Measurements from ENCODE around the gene TUBA4B.
A peak's percentile ranks its signal among the peaks of the same experiment; 100 is the strongest.

Gene TUBA4B

DNA sequence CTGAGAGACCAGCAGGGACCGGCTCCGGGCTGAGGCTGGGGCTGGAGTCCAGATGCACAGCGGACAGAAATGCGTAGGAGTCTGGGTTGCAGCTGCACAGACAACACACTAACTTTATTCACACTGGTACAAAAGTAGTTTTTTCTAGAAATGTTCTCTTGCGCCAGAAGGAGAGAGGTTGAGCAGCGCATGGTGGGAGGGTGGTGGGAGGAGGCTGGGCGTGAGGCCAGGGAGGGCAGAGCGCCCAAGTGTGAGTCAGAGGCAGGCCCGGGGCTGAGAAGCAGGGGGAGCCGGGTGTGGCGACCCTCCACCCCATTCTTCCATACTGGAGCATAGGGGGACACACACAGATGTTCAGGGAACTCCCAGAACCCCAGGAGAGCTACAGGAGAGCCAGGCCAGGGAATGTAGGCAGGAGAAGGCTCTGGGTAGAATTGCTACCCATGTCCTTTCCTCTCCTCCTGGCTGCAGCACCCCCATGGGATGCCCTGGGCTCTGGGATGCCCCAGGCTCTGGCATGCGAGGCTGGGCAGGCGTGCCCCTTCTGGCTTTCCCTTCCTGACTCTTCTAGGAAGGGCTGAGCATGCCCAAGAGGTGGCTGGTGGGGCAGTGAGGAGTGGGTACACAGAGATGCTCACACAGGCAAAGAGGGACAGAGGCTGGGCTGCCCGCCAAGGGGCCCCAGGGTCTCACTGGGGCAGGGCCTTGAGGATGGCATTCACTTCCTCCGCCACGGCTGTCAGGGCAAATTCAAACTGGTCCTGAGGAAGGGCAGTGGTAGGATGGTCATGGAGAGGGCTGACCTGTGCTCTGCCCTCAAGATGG is 36.7 kb downstream of the TUBA4B start:
- DNase-seq (ENCODE audit: low read depth, low spot score) = peak; percentile 42
- TF ChIP-seq, protein P1, sequence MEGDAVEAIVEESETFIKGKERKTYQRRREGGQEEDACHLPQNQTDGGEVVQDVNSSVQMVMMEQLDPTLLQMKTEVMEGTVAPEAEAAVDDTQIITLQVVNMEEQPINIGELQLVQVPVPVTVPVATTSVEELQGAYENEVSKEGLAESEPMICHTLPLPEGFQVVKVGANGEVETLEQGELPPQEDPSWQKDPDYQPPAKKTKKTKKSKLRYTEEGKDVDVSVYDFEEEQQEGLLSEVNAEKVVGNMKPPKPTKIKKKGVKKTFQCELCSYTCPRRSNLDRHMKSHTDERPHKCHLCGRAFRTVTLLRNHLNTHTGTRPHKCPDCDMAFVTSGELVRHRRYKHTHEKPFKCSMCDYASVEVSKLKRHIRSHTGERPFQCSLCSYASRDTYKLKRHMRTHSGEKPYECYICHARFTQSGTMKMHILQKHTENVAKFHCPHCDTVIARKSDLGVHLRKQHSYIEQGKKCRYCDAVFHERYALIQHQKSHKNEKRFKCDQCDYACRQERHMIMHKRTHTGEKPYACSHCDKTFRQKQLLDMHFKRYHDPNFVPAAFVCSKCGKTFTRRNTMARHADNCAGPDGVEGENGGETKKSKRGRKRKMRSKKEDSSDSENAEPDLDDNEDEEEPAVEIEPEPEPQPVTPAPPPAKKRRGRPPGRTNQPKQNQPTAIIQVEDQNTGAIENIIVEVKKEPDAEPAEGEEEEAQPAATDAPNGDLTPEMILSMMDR (IDR thresholded peaks at IDR 0.05; ENCODE audit: insufficient read depth, low read length, missing control alignments) = no peak
- no peak overlapping the region; the same call in 1 of the 2 replicates for H3K4me3 ChIP-seq (ENCODE audit: low read depth, low read length)
- ChIA-PET CTCF (interaction anchor here (1.3 to 22.1 kb wide), 6 partner anchors 13 to 134 kb away, joined by 4 to 691 read pairs (median 150); partner anchors contain the start of genes CNPPD1, DNAJB2, NHEJ1 and PTPRN), POLR2A (interaction anchor here (0.8 to 1.6 kb wide), 2 partner anchors 10 to 113 kb away, joined by 3 read pairs; partner anchors contain the start of genes CNPPD1 and DNAJB2)

DNA sequence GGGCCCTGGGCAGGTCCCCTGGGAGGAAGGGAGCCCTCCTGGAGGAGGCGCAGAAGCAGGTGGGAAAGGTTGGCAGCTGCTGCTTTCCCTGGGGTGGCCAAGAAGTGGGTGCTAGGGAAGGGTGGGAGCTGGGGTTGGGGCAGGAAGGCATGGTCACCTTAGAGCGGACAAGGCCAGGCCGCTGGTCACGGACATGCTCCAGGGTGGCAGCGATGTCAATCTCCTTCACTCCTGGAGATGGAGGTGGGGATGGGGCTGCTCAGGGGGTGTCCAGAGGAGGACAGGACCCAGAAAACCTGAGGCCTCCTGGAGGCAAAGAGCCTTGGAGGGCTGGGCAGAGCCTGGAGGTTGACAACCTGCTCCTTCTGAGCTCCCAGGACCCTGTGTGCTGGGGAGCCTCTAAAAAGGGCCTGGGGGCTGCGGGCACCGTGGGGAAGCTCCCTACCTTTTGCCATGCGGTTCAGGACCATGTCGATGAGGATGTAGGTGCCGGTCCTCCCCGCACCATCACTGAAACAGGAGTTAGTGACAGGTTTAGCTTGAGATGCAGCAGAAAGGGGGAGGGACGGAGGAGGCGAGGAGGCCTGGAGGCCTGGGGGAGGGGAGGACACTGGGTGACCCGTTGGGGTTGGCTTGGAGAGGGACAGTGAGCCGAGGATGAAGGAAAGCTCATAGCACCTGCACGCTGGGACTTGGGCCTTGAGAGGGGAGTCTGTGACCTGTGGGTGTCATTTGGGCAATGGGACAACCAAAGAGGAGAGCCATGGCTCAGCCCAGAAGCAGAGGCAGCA is 37.5 kb downstream of the TUBA4B start:
- TF ChIP-seq, protein P1 (IDR thresholded peaks at IDR 0.05; ENCODE audit: insufficient read depth, low read length, missing control alignments) = no peak
- no peak overlapping the region for H3K4me3 ChIP-seq (ENCODE audit: low read depth, low read length)
- ChIA-PET POLR2A (interaction anchor here (0.8 to 1.6 kb wide), 2 partner anchors 11 to 114 kb away, joined by 3 read pairs; partner anchors contain the start of genes CNPPD1 and DNAJB2), CTCF (interaction anchor here (0.9 to 22.1 kb wide), 8 partner anchors 13 to 135 kb away, joined by 3 to 691 read pairs (median 113); partner anchors contain the start of genes ANKZF1, ATG9A, CNPPD1 and DNAJB2)
- no peak for DNase-seq (ENCODE audit: low read depth, low spot score)

DNA sequence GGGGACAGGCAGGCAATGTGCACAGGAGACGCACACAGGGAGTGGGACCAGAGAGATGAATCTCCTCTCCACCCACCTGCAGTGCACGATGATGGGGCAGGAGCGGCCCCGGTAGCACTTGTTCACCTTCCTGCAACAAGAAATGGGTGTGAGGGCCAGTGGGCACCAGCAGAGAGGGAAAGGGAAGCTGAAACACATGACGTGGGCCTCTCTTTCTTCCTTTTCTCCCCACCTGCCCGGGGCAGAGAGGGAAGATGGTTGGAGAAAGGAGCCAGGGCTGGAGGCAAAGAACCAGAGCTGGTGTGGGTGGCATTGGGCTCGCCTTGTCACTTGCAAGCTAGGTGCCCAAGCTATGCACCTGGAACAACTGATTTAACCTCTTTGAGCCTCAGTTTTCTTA is 38.4 kb downstream of the TUBA4B start:
- TF ChIP-seq, protein P1 (IDR thresholded peaks at IDR 0.05; ENCODE audit: insufficient read depth, low read length, missing control alignments) = no peak
- ChIA-PET POLR2A (no interaction called here), CTCF (interaction anchor here (1.0 to 22.1 kb wide), 8 partner anchors 14 to 240 kb away, joined by 3 to 691 read pairs (median 113); partner anchors contain the start of genes ANKZF1, ATG9A, CNPPD1 and DNAJB2)
- no peak for DNase-seq (ENCODE audit: low read depth, low spot score)
- H3K4me3 ChIP-seq (ENCODE audit: low read depth, low read length) = no peak overlapping the region

DNA sequence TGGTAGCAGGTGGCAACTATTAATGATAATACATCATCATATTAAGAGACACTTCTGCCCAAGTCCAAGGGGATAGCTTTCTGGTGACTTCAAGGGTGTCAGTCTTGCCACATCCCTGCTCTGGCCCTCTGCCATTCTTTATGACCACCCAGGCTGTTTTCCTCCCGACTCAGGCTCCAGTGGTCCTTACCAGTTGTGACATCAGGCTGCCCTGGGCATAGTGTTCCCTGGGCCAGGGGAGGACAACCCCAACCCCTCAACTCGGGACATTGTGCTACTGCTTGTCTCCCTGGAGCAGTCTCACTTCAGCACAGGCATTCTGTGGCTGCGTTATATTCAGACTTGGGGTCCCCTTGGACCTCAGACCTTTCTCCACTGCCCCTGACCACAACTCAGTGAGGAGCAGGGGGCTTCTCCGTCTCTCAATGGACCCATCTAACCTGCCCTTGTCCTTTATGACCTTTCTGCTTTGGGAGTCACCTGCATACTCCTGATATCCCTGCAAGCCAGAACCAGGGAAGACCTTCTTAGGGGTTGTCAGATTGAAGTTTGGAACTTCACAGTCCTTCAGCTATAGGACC is 39.0 kb downstream of the TUBA4B start:
- CTCF ChIA-PET = interaction anchor here (1.0 to 22.1 kb wide), 10 partner anchors 13 to 239 kb away, joined by 3 to 691 read pairs (median 58); partner anchors contain the start of genes ANKZF1, ATG9A, CNPPD1 and DNAJB2
- no peak for DNase-seq (ENCODE audit: low read depth, low spot score)
- TF ChIP-seq, protein P1 (IDR thresholded peaks at IDR 0.05; ENCODE audit: insufficient read depth, low read length, missing control alignments) = no peak
- POLR2A ChIA-PET = no interaction called here
- H3K4me3 ChIP-seq (ENCODE audit: low read depth, low read length) = no peak overlapping the region

DNA sequence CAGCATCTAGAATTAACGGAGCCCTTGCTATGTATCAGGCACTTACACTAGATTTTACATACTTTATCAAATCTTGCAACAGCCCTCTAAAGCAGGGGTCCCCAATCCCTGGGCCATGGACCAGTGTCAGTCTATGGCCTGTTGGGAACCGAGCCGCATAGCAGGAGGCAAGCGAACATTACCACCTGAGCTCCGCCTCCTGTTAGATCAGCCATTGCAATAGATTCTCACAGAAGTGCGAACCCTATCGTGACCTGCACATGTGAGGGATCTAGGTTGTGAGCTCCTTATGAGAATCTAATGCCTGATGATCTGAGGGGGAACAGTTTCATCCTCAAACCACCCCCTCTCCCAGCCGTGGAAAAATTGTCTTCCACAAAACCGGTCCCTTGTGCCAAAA is 39.6 kb downstream of the TUBA4B start:
- TF ChIP-seq, protein P1 (IDR thresholded peaks at IDR 0.05; ENCODE audit: insufficient read depth, low read length, missing control alignments) = no peak
- POLR2A ChIA-PET = no interaction called here

More for the DNA sequence above, 39.6 kb downstream of the TUBA4B start:
- H3K4me3 ChIP-seq (ENCODE audit: low read depth, low read length) = no peak overlapping the region
- CTCF ChIA-PET = interaction anchor here (1.0 to 22.1 kb wide), 10 partner anchors 12 to 237 kb away, joined by 3 to 691 read pairs (median 58); partner anchors contain the start of genes ANKZF1, ATG9A, CNPPD1 and DNAJB2
- no peak for DNase-seq (ENCODE audit: low read depth, low spot score)
